Measurements from ENCODE around the gene SLC16A10. TPM values are rescaled to one million over a fixed set of nuclear protein-coding genes. Genes with fewer than 3 reads are reported as not detected.
"Not testable (repeated sequence)": the region's sequence is repeated elsewhere in the genome, so short reads cannot be mapped to it uniquely, and the experiment has no call there.

The SLC16A10 gene
- total RNA-seq (2014; rRNA removed; shearing (Covaris generic)), result 5.9 and 7.3 TPM in 2 replicates
- 5.7 and 6.8 TPM in 2 replicates for polyA plus RNA-seq (2015; cell fraction: cytosol; rRNA removed)
- polyA plus RNA-seq (2015; cell fraction: nucleus; rRNA removed), result 1.4 and 1.8 TPM in 2 replicates

- in situ Hi-C loops (cut with HindIII; ENCODE audit: low pct_unique_long_range_greater_than_20kb, low sequenced_read_pairs), result no loop called here
- peak; percentile 54 for DNase-seq (ENCODE audit: low read depth, low spot score)
Observed at GRCh38 chr6:111087106-111087835, at the start of gene SLC16A10. TSS of gene SLC16A10 (plus strand) at chr6:111087503. CDS start at chr6:111087753, 250 bp downstream.

- DNase-seq (ENCODE audit: low read depth, low spot score), result no peak
- in situ Hi-C loops (cut with HindIII; ENCODE audit: low pct_unique_long_range_greater_than_20kb, low sequenced_read_pairs), result no loop called here
Observed at GRCh38 chr6:111038534-111039252, 48.6 kb upstream of the SLC16A10 start.

DNA sequence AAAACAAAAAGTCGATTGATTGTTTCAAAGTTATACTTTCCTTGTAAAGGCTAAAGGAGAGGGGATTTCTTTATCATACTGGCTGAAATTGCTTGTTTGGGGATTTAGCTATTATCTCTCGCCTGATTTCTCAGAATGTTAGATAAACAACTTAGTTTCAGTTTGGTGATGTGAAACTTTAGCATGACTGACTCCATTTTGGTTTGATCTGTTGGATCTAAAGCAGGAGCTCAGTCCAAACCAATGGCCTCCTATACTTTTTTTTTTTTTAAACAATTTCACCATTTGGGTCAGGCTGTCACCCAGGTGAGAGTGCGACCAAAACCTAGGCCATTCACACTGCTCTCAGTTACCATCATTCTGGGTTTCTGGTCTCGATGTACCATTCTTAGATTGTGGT is 45.4 kb upstream of the SLC16A10 start:
- DNase-seq (ENCODE audit: low read depth, low spot score), result no peak
- in situ Hi-C loops (cut with HindIII; ENCODE audit: low pct_unique_long_range_greater_than_20kb, low sequenced_read_pairs), result no loop called here

DNA sequence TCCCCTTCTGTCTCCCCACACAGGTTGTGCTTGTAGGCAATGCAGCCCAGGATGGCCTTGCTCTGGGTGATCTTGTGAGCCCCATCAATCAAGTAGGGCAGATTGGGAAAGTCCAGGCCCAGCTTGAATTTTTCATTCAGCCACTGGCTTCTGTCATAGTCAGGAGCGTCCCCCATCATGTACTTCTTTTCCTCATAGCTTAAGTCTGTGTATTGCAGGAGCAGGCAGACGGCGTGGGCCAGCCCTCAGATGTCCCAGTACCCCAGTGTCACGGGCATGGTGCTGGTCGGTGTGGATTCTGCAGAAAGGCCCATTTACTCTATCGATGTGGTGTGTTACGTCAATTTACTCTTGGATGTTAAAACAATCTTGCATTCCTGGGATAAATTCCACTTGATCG is 40.1 kb upstream of the SLC16A10 start:
- in situ Hi-C loops (cut with HindIII; ENCODE audit: low pct_unique_long_range_greater_than_20kb, low sequenced_read_pairs), result no loop called here
- no peak for DNase-seq (ENCODE audit: low read depth, low spot score)

DNA sequence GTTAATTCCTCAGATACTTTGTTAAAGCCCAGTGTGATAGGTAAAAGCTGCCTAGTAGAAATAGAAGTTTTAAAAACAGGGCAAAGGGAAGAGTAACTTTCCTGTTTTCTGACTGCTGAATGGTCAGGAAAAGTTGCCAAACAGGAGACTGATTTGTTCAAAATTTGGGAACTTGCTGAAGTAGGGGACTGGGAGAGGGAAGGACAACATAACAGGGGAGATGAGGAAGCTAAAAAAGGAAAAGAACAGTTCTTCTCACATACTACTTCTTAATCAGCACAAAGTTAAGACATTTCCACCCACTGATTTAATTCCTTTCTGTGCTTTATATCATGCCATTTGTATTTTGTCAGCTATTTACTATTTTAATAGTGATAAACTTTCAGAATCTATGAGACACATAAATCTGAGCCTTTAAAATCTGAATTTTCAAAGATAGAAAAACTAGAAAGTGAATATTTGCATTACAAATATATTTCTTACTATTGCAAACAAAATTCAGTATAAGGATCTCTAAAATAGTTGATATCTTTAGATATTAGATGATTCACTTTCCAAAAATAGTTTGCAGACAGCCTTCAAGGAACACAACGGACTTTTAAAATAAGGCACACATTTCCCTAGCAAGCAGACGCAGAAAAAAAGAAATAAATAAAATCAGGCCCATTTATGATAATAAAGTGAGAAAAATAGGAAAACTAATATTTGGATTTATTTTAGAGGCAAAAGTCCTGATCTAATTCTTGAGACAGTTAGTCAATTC is 36.9 kb upstream of the SLC16A10 start:
- in situ Hi-C loops (cut with HindIII; ENCODE audit: low pct_unique_long_range_greater_than_20kb, low sequenced_read_pairs), result no loop called here
- DNase-seq (ENCODE audit: low read depth, low spot score), result no peak

GRCh38 chr6:111052171-111052570 is 35.1 kb upstream of the SLC16A10 start:
- in situ Hi-C loops (cut with HindIII; ENCODE audit: low pct_unique_long_range_greater_than_20kb, low sequenced_read_pairs), result no loop called here
- DNase-seq (ENCODE audit: low read depth, low spot score), result no peak

- in situ Hi-C loops (cut with HindIII; ENCODE audit: low pct_unique_long_range_greater_than_20kb, low sequenced_read_pairs), result no loop called here
- peak; percentile 82 for DNase-seq (ENCODE audit: low read depth, low spot score)
Observed at GRCh38 chr6:111057074-111057752, 30.1 kb upstream of the SLC16A10 start.

DNA sequence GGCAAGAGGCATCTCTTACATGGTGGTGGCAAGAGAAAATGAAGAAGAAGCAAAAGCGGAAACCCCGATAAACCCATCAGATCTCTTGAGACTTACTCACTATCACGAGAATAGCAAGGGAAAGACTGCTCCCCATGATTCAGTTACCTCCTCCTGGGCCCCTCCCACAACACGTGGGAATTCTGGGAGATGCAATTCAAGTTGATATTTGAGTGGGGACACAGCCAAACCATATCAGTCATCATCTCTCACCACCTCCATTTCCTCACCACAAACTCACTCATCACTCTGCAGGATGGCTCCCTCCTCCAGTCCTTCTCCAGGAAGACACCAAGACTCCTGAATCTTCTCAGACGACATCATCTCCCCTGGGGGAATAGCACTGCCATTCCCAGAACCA is 25.8 kb upstream of the SLC16A10 start:
- in situ Hi-C loops (cut with HindIII; ENCODE audit: low pct_unique_long_range_greater_than_20kb, low sequenced_read_pairs), result no loop called here
- DNase-seq (ENCODE audit: low read depth, low spot score), result no peak

DNA sequence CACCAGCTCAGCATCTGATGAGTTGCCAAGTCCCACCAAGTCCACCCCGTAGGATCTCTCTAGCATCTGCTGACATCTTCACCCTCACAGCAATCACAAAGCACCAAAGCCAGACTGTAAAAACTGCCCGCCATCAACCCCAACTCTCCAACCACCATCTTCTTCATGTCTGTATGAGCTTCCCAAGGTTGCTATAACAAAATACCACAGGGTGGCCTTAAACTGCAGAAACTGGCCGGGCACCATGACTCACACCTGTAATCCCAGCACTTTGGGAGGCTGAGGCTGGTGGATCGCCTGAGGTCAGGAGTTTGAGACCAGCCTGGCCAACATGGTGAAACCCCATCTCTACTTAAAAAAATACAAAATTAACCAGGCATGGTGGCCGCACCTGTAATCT is 25.3 kb upstream of the SLC16A10 start:
- DNase-seq (ENCODE audit: low read depth, low spot score); in situ Hi-C loops (cut with HindIII; ENCODE audit: low pct_unique_long_range_greater_than_20kb, low sequenced_read_pairs): not testable (repeated sequence)

- DNase-seq (ENCODE audit: low read depth, low spot score); in situ Hi-C loops (cut with HindIII; ENCODE audit: low pct_unique_long_range_greater_than_20kb, low sequenced_read_pairs): not testable (repeated sequence)
Observed at GRCh38 chr6:111062860-111063259, 24.4 kb upstream of the SLC16A10 start.

GRCh38 chr6:111068109-111068865 is 19.0 kb upstream of the SLC16A10 start:
- no peak for DNase-seq (ENCODE audit: low read depth, low spot score)
- in situ Hi-C loops (cut with HindIII; ENCODE audit: low pct_unique_long_range_greater_than_20kb, low sequenced_read_pairs), result no loop called here

- no peak for DNase-seq (ENCODE audit: low read depth, low spot score)
- in situ Hi-C loops (cut with HindIII; ENCODE audit: low pct_unique_long_range_greater_than_20kb, low sequenced_read_pairs), result no loop called here
Observed at GRCh38 chr6:111068866-111069234, 18.5 kb upstream of the SLC16A10 start.

DNA sequence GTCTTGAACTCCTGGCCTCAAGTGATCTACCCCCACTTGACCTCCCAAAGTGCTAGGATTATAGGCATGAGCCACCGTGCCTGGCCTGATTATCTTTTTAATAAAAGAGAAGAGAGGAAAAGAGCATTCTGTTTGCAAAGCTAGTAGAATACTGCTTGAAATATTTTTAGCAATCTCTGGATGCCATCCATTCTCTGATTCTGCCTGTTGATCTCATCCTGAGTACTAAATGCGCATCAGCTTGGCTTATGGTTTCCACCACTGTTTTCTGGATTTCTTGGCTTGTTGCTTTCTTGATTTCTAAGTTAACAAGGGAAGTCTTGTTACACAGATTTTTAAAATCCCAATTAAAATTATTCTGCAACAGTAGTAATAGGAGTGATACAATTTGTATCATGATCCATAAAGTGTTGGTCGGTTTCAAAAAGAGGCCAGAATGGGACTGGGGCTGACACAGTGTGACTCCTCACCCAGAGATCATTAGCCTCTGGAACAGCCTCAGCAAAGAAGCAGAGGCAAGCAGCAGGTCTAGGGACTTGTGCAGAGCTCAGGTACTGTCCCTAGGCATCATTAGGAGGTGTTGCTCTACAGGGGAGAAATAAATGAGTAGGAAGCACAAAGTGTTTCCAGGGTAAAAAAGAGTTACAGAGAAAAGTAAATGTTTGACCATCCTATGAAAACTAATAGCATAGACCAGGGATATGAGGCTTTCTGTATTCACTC is 17.8 kb upstream of the SLC16A10 start:
- in situ Hi-C loops (cut with HindIII; ENCODE audit: low pct_unique_long_range_greater_than_20kb, low sequenced_read_pairs), result no loop called here
- DNase-seq (ENCODE audit: low read depth, low spot score), result no peak

- in situ Hi-C loops (cut with HindIII; ENCODE audit: low pct_unique_long_range_greater_than_20kb, low sequenced_read_pairs), result no loop called here
- DNase-seq (ENCODE audit: low read depth, low spot score), result no peak
Observed at GRCh38 chr6:111070105-111071005, 16.9 kb upstream of the SLC16A10 start.

DNA sequence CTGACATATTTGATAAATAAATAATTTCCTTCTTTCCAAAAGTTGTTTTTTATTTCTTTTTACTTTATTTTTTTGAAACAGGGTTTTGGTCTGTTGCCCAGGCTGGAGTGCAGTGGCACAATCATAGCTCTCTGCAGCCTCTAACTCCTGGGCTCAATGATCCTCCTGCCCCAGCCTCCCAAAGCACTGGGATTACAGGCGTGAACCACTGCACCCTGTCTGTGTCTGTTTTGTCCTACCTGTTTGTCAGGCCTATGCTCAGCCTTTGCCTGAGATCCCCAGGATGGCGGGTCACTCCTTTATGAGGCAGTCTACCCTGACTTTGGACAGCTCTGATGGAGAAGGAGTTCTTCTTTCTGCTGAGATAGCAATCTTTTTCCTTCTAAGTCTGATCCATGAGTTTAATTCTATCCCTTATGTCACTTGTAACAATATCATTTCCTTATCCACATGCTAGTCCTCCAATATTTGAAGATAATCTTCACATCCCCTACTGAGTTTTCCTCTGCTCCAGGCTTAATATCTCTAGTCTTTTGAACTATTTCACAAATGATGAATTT is 14.4 kb upstream of the SLC16A10 start:
- no peak for DNase-seq (ENCODE audit: low read depth, low spot score)
- in situ Hi-C loops (cut with HindIII; ENCODE audit: low pct_unique_long_range_greater_than_20kb, low sequenced_read_pairs), result no loop called here
